Loucy (cell line): ENCODE measurements around the gene NDUFB1.

Source experiments
- CTCF ChIP-seq: fragments of 200-600 bp; sonication (generic); conservative IDR thresholded peaks from 2 replicates; pipeline ENCODE4 v1.5.1; 2014; ENCODE audit warnings: mild to moderate bottlenecking, antibody characterized with exemption, low read length
- EZH2phosphoT487 ChIP-seq: fragments of 200-600 bp; IDR thresholded peaks from 2 replicates; pipeline ENCODE4 v1.6.1; 2018; ENCODE audit warnings: antibody characterized with exemption, mild to moderate bottlenecking, moderate library complexity, borderline replicate concordance

- TF ChIP-seq CTCF (no peak), EZH2phosphoT487 (no peak)
These were observed 12.9 kb upstream of the NDUFB1 start for GRCh38 chr14:92134456-92134855.
